ENCODE measurements around the gene GAPT.

GRCh38 chr5:58543723-58544122 lies 52.5 kb downstream of the GAPT start:
- TF ChIP-seq, protein P1, sequence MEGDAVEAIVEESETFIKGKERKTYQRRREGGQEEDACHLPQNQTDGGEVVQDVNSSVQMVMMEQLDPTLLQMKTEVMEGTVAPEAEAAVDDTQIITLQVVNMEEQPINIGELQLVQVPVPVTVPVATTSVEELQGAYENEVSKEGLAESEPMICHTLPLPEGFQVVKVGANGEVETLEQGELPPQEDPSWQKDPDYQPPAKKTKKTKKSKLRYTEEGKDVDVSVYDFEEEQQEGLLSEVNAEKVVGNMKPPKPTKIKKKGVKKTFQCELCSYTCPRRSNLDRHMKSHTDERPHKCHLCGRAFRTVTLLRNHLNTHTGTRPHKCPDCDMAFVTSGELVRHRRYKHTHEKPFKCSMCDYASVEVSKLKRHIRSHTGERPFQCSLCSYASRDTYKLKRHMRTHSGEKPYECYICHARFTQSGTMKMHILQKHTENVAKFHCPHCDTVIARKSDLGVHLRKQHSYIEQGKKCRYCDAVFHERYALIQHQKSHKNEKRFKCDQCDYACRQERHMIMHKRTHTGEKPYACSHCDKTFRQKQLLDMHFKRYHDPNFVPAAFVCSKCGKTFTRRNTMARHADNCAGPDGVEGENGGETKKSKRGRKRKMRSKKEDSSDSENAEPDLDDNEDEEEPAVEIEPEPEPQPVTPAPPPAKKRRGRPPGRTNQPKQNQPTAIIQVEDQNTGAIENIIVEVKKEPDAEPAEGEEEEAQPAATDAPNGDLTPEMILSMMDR (conservative IDR thresholded peaks at IDR 0.05; ENCODE audit: low read depth, low read length), result no peak
- TF ChIP-seq EZH2 (IDR thresholded peaks at IDR 0.05; ENCODE audit: borderline replicate concordance, low read depth, low read length, poor library complexity, severe bottlenecking), result no peak

All from A673 (cell line).